ENCODE results near the gene NCKAP5.

NCKAP5 gene

DNA sequence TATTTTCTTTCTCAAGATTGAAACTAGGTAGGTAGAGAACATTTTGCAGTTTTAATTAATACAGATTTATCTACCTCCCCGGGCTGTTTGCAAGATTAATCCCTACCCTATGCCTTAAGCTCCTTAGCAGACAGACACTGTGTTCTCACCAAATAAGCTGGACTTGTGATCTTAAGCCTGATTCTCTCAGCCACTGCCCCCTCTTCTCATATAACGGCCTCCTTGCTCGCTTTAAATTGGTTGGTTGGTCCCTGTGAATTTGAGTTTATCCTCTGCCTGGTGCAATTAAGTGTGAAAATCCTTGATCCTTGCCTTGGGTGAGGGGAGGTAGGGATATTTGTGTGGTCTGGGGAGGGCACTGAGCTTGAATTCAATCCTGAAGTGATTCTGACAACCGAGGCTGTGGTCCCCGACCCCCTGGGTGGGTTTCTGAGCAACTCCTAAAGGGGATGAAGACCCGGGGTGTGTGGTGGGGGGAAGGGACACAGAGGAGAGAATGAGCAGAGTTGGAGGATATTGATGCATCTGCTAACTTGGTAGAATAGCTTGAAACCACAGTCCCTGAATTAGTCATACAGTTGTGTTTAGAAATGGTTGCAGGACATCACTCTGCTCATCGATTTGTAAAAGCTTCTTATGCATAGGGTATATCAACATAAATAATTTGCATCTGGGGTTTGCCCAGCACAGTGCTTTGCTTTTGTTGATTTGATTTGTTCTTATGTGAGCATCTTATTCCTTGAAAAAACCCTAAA lies 36.9 kb upstream of the NCKAP5 start:
- TF ChIP-seq, protein P1, sequence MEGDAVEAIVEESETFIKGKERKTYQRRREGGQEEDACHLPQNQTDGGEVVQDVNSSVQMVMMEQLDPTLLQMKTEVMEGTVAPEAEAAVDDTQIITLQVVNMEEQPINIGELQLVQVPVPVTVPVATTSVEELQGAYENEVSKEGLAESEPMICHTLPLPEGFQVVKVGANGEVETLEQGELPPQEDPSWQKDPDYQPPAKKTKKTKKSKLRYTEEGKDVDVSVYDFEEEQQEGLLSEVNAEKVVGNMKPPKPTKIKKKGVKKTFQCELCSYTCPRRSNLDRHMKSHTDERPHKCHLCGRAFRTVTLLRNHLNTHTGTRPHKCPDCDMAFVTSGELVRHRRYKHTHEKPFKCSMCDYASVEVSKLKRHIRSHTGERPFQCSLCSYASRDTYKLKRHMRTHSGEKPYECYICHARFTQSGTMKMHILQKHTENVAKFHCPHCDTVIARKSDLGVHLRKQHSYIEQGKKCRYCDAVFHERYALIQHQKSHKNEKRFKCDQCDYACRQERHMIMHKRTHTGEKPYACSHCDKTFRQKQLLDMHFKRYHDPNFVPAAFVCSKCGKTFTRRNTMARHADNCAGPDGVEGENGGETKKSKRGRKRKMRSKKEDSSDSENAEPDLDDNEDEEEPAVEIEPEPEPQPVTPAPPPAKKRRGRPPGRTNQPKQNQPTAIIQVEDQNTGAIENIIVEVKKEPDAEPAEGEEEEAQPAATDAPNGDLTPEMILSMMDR (IDR thresholded peaks at IDR 0.05; ENCODE audit: borderline replicate concordance, control extremely low read depth, extremely low read depth, insufficient read depth, missing control alignments) = no peak
- DNase-seq (ENCODE audit: low spot score) = no peak
- in situ Hi-C loops (cut with MboI; ENCODE audit: low sequenced_read_pairs, unreplicated experiment) = no loop called here

DNA sequence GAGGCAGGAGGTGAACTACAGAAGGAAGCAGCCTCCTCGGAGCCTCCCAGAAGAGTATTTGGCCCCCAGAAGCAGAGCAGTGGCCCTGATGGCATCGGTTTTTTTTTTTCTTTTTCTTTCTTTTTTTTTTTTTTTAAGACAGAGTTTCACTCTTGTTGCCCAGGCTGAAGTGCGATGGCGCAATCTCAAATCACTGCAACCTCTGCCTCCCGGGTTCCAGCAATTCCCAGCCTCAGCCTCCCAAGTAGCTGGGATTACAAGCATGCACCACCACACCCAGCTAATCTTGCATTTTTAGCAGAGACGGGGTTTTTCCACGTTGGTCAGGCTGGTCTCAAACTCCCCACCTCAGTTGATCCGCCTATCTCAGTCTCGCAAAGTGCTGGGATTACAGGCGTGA lies 34.8 kb upstream of the NCKAP5 start:
- TF ChIP-seq, protein P1 (IDR thresholded peaks at IDR 0.05; ENCODE audit: borderline replicate concordance, control extremely low read depth, extremely low read depth, insufficient read depth, missing control alignments) = no peak
- in situ Hi-C loops (cut with MboI; ENCODE audit: low sequenced_read_pairs, unreplicated experiment) = no loop called here
- DNase-seq (ENCODE audit: low spot score) = no peak

DNA sequence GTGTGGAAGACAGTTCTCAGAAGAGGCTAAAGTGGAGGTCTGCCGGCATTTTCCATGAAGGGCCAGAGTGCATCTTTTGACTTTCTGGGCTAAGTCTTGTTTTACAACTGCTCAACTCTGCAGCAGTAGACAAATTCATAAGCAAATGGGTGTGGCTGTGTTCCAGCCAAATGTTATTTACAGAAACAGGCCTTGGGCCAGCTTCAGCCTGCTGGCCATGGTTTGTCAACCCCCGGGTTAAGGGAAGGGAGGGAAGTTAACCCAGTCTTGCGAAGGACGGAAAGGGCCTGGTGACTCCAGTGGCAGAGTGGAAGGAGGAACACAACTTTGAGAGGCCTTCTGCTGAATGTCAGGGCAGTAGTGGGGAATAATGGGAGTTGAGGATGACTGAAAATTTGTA lies 34.3 kb upstream of the NCKAP5 start:
- TF ChIP-seq, protein P1 (IDR thresholded peaks at IDR 0.05; ENCODE audit: borderline replicate concordance, control extremely low read depth, extremely low read depth, insufficient read depth, missing control alignments) = no peak
- no peak for DNase-seq (ENCODE audit: low spot score)
- in situ Hi-C loops (cut with MboI; ENCODE audit: low sequenced_read_pairs, unreplicated experiment) = no loop called here

DNA sequence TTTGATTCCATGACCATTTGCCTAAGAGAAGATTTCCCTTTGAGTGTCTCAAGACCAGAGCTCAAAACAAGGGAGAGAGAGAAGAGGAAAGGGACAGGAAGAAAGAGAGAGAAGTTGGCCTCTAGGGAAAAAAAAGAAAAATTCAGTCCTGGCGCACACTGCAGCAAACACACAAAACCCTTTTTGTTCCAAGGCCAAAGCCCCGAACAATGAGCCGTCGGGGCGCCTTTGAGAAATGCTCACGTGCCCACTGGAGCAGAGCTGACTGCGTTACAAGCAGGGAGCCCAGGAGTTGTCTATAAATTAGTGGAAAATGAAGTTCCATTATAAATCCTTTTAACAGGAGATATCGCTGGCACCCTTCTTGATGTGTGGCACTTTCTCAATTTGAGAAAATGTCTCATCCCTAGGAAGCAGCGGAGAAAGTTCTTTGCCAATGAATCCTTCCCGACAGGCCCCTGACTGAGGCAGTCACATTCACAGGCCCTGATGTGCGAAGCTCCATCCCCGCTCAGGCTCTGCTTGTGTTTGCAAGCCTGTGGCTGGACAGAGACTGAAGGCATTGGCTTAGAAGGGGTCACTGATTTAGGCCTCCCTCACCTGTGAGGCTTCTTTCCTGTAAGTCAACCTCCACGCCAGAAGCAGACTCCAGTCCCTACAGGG lies 32.1 kb upstream of the NCKAP5 start:
- in situ Hi-C loops (cut with MboI; ENCODE audit: low sequenced_read_pairs, unreplicated experiment) = no loop called here
- TF ChIP-seq, protein P1 (IDR thresholded peaks at IDR 0.05; ENCODE audit: borderline replicate concordance, control extremely low read depth, extremely low read depth, insufficient read depth, missing control alignments) = no peak
- no peak for DNase-seq (ENCODE audit: low spot score)

DNA sequence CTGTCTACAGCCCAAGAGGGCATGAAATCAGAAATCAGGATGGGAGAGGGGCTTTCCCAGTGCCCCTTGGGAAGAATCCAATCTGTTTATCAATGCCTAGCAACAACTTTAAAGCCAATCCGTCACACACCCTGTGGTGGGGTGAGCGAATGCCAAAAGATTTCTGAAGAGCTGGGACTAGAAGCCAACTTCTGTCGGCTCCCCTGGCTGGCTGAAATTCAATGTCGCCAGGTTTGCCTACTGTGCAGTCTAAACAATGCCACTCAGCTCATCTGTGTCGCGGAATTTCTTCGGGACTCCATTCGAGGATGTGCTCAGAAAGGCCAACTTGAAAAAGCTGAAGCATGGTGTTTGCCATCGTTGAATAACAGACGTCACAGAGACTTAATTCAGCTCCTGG lies 31.5 kb upstream of the NCKAP5 start:
- in situ Hi-C loops (cut with MboI; ENCODE audit: low sequenced_read_pairs, unreplicated experiment) = no loop called here
- TF ChIP-seq, protein P1 (IDR thresholded peaks at IDR 0.05; ENCODE audit: borderline replicate concordance, control extremely low read depth, extremely low read depth, insufficient read depth, missing control alignments) = no peak
- DNase-seq (ENCODE audit: low spot score) = no peak

DNA sequence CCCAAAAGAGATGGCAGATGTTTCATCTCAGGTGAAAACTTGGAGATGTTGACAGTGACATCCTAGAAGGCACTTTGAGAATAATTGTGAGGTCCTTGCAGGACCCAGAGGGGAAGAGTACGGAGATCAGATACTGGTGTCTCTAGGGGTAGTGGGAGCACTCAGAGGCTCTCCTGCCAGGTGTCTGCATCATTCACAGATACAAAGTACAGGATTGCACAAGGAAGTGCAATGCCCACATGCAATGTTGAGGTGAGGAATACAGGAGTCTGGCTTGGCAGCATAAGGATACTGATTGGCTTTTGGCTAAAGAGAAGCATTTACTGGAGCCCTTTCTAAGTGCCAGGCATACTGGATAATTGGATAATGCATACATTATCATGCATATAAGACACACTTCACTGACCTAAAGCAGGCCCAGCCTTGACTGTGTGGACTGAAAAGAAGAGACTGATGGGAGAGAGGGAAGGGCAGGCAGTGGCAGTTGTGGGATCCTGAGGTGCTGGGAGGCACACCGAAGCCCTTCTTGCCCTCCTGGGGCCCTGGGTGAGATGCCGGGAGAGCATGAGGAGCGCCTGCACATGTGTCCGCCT lies 31.0 kb upstream of the NCKAP5 start:
- in situ Hi-C loops (cut with MboI; ENCODE audit: low sequenced_read_pairs, unreplicated experiment) = no loop called here
- TF ChIP-seq, protein P1 (IDR thresholded peaks at IDR 0.05; ENCODE audit: borderline replicate concordance, control extremely low read depth, extremely low read depth, insufficient read depth, missing control alignments) = no peak
- DNase-seq (ENCODE audit: low spot score) = no peak
